PC-9 (cell line): Measurements from ENCODE around the gene ADGRV1. TPM values are rescaled to one million over a fixed set of nuclear protein-coding genes. Genes with fewer than 3 reads are reported as not detected.

Source experiments
- BruUV-seq: library from RNA; stranded (reverse); fragments of 400-500 nt; replicated peaks from 2 replicates; lab custom pipeline; 2021; lab: Mats Ljungman, UMichigan
- CTCF ChIA-PET: fragments of 300-600 bp; sonication (Branson Sonifier 250); formaldehyde crosslinking; loops from one replicate; lab custom pipeline; 2022; ENCODE audit warnings: antibody characterized with exemption; lab: Charles Lee
- POLR2A ChIA-PET: fragments of 300-600 bp; sonication (Branson Sonifier 250); formaldehyde crosslinking; loops from one replicate; lab custom pipeline; 2022; ENCODE audit warnings: antibody characterized with exemption; ENCODE audit not compliant: unreplicated experiment; lab: Charles Lee
- DNase-seq, 2 experiments: peaks; one replicate each; pipeline versions ENCODE4 v3.0.0 to v3.0.0-alpha.2; 2015 to 2022; ENCODE audit warnings: mixed read lengths in 1 of 2
- H2AFZ ChIP-seq: fragments of 200-600 bp; sonication (generic); 2 replicates; pipeline ENCODE4 v1.8.1; 2017; ENCODE audit warnings: antibody characterized with exemption
- H3F3A ChIP-seq: fragments of 200-600 bp; sonication (generic); 2 replicates; pipeline ENCODE4 v1.8.1; 2017; ENCODE audit warnings: antibody characterized with exemption, mild to moderate bottlenecking, low read depth; ENCODE audit not compliant: insufficient read depth
- H3K27ac ChIP-seq: fragments of 200-600 bp; sonication (generic); 2 replicates; pipeline ENCODE4 v1.6.1; 2016; ENCODE audit warnings: mixed run types
- H3K27me3 ChIP-seq: fragments of 200-600 bp; sonication (generic); 2 replicates; pipeline ENCODE4 v1.6.1; 2016; ENCODE audit warnings: low read depth, mixed run types; ENCODE audit not compliant: insufficient read depth
- H3K36me3 ChIP-seq: fragments of 200-600 bp; sonication (generic); 2 replicates; pipeline ENCODE4 v1.6.1; 2016; ENCODE audit warnings: low read depth, mixed run types
- H3K4me1 ChIP-seq: fragments of 200-600 bp; sonication (generic); replicated peaks from 2 replicates; pipeline ENCODE4 v1.6.1; 2016; ENCODE audit warnings: mixed run types; ENCODE audit not compliant: insufficient read depth
- H3K4me2 ChIP-seq: fragments of 200-600 bp; sonication (generic); 2 replicates; pipeline ENCODE4 v1.6.1; 2017; ENCODE audit warnings: mixed run types
- H3K4me3 ChIP-seq: fragments of 200-600 bp; sonication (generic); 2 replicates; pipeline ENCODE4 v1.6.1; 2016; ENCODE audit warnings: mixed run types
- H3K79me2 ChIP-seq: fragments of 200-600 bp; sonication (generic); 2 replicates; pipeline ENCODE4 v1.6.1; 2017; ENCODE audit warnings: low read depth, mixed run types
- H3K9me2 ChIP-seq: fragments of 200-600 bp; sonication (generic); 2 replicates; pipeline ENCODE4 v1.8.1; 2017; ENCODE audit warnings: mild to moderate bottlenecking; ENCODE audit not compliant: insufficient read depth
- H3K9me3 ChIP-seq: fragments of 200-600 bp; sonication (generic); 2 replicates; pipeline ENCODE4 v1.8.1; 2016; ENCODE audit warnings: low read depth; ENCODE audit not compliant: insufficient read depth
- H4K20me1 ChIP-seq: fragments of 200-600 bp; sonication (generic); 2 replicates; pipeline ENCODE4 v1.8.1; 2017; ENCODE audit not compliant: insufficient read depth
- CTCF ChIP-seq: fragments of 200-600 bp; sonication (generic); conservative IDR thresholded peaks from 2 replicates; pipeline ENCODE4 v1.6.1; 2017; ENCODE audit warnings: mixed run types, antibody characterized with exemption, mild to moderate bottlenecking, moderate library complexity
- EZH2 ChIP-seq: fragments of 200-600 bp; sonication (generic); IDR thresholded peaks from 2 replicates; pipeline ENCODE4 v1.8.0; 2017; ENCODE audit warnings: antibody characterized with exemption, low read depth
- intact Hi-C: fragments of 100-400 bp; cut with micrococcal nuclease; formaldehyde crosslinking; loops from one replicate; pipeline ENCODE4 v1.10.0; 2022; ENCODE audit not compliant: unreplicated experiment
- total RNA-seq: library from RNA; stranded (reverse); gene quantifications from 2 replicates; pipeline ENCODE4 v1.2.3, GENCODE V29; 2021

Gene ADGRV1
- total RNA-seq, 1 experiment from 2014 or later: 1.0 TPM

DNA sequence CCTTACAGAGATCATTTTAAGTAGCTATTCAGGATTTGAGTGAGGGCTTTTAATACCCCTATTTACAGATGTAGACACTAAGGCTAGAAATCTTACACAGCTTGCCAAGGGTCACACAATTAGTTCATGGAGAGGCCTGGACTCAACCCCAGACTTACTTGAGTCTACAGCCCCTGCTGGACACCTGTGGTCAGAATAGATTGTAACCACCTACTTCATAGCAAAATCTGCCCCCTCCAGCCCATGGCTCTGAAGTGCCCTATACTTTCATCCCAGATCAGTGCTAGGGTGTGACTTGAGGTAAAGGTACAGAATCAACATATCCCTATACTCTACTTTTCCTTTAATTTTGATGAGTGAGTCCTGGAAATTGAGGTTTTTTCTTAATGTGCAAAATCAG is 291.3 kb downstream of the ADGRV1 start:
- Histone ChIP-seq H3K36me3 (no peaks in the 10 kb centered on the region), H3K27me3 (no peaks in the 10 kb centered on the region), H3K4me3 (no peak overlapping the region), H3F3A (no peaks in the 10 kb centered on the region), H3K9me3 (no peaks in the 10 kb centered on the region), H3K79me2 (no peaks in the 10 kb centered on the region), H3K9me2 (no peaks in the 10 kb centered on the region), H3K27ac (no peak overlapping the region), H3K4me2 (no peak overlapping the region), H4K20me1 (no peaks in the 10 kb centered on the region), H2AFZ (no peak overlapping the region), H3K4me1 (no peaks in the 10 kb centered on the region)
- TF ChIP-seq EZH2 (no peak), CTCF (no peak)
- intact Hi-C loops: no loop called here
- BruUV-seq: no TSS peak
- no peak for DNase-seq
- CTCF ChIA-PET: no interaction called here
- POLR2A ChIA-PET: interaction anchor here (0.6 kb wide), 1 partner anchor 12 kb away, joined by 3 read pairs; no protein-coding TSS in a partner anchor

- no peaks in the 10 kb centered on the region for H3K27me3 ChIP-seq
- ChIA-PET CTCF (no interaction called here), POLR2A (no interaction called here)
- no peaks in the 10 kb centered on the region for H4K20me1 ChIP-seq
- no peaks in the 10 kb centered on the region for H3K4me1 ChIP-seq
- no peak overlapping the region for H3K27ac ChIP-seq
- no peak overlapping the region for H3K4me2 ChIP-seq
- no peaks in the 10 kb centered on the region for H3F3A ChIP-seq
- BruUV-seq: no TSS peak
- no peaks in the 10 kb centered on the region for H3K36me3 ChIP-seq
- intact Hi-C loops: no loop called here
- no peaks in the 10 kb centered on the region; the same call in 1 of the 2 replicates for H3K9me2 ChIP-seq
- TF ChIP-seq EZH2 (no peak), CTCF (no peak)
- H3K9me3 ChIP-seq: no peaks in the 10 kb centered on the region
- H3K4me3 ChIP-seq: no peak overlapping the region
- H3K79me2 ChIP-seq: no peaks in the 10 kb centered on the region
- H2AFZ ChIP-seq: no peak overlapping the region
- DNase-seq: no peak
Observed at GRCh38 chr5:90852531-90852930, 293.9 kb downstream of the ADGRV1 start.

GRCh38 chr5:90853750-90854149 is 295.2 kb downstream of the ADGRV1 start:
- Histone ChIP-seq H3K9me2 (no peaks in the 10 kb centered on the region; the same call in 1 of the 2 replicates), H3K79me2 (no peaks in the 10 kb centered on the region), H3K27ac (no peak overlapping the region), H3K27me3 (no peaks in the 10 kb centered on the region), H3F3A (no peaks in the 10 kb centered on the region), H3K4me3 (no peak overlapping the region), H3K9me3 (no peaks in the 10 kb centered on the region), H3K4me1 (no peaks in the 10 kb centered on the region), H3K36me3 (no peaks in the 10 kb centered on the region), H4K20me1 (no peaks in the 10 kb centered on the region), H2AFZ (no peak overlapping the region), H3K4me2 (no peak overlapping the region)
- TF ChIP-seq EZH2 (no peak), CTCF (no peak)
- POLR2A ChIA-PET: no interaction called here
- intact Hi-C loops: no loop called here
- CTCF ChIA-PET: interaction anchor here (0.5 kb wide), 1 partner anchor 536 kb away, joined by 5 read pairs; no protein-coding TSS in a partner anchor
- no peak for DNase-seq
- BruUV-seq: no TSS peak
